NCI-H2029 (cell line): ENCODE data around the gene GLTP.
"Not testable (repeated sequence)": the region's sequence is repeated elsewhere in the genome, so short reads cannot be mapped to it uniquely, and the experiment has no call there.

Source experiments
- DNase-seq: peaks from one replicate; lab custom pipeline; 2025; lab: John Stamatoyannopoulos, UW

GLTP gene

GRCh38 chr12:109877504-109878246, 2.7 kb downstream of the GLTP start:
- DNase-seq: no peak

- no peak for DNase-seq
These were observed 3.9 kb downstream of the GLTP start for GRCh38 chr12:109876406-109876805.

- DNase-seq: peak; percentile 70
These were observed 4.7 kb downstream of the GLTP start for GRCh38 chr12:109875572-109876131.

- no peak for DNase-seq
These were observed 6.7 kb downstream of the GLTP start for GRCh38 chr12:109873653-109874052.

- DNase-seq: no peak
These were observed 8.6 kb downstream of the GLTP start for GRCh38 chr12:109871668-109872314.

GRCh38 chr12:109870648-109871047, 9.7 kb downstream of the GLTP start:
- DNase-seq: no peak

GRCh38 chr12:109868182-109869051, 11.9 kb downstream of the GLTP start:
- DNase-seq: no peak

GRCh38 chr12:109864916-109865315, 15.4 kb downstream of the GLTP start:
- DNase-seq: peak; percentile 24

GRCh38 chr12:109863847-109864712, 16.3 kb downstream of the GLTP start:
- DNase-seq: peak; percentile 65

GRCh38 chr12:109862491-109862890, 17.9 kb downstream of the GLTP start:
- DNase-seq: not testable (repeated sequence)

GRCh38 chr12:109861689-109862314, 18.5 kb downstream of the GLTP start:
- DNase-seq: no peak

- DNase-seq: no peak
These were observed 19.4 kb downstream of the GLTP start for GRCh38 chr12:109860977-109861376.

GRCh38 chr12:109858764-109859163, 21.6 kb downstream of the GLTP start:
- no peak for DNase-seq

- no peak for DNase-seq
These were observed 22.6 kb downstream of the GLTP start for GRCh38 chr12:109857715-109858114.

GRCh38 chr12:109855377-109855776, 25.0 kb downstream of the GLTP start:
- DNase-seq: no peak

- not testable (repeated sequence) for DNase-seq
These were observed 29.8 kb downstream of the GLTP start for GRCh38 chr12:109850518-109850917.

GRCh38 chr12:109847142-109847735, 33.1 kb downstream of the GLTP start:
- no peak for DNase-seq

GRCh38 chr12:109845824-109846205, 34.5 kb downstream of the GLTP start:
- no peak for DNase-seq

- DNase-seq: peak; percentile 63
These were observed 35.1 kb downstream of the GLTP start for GRCh38 chr12:109844983-109845823.

- no peak for DNase-seq
These were observed 36.2 kb downstream of the GLTP start for GRCh38 chr12:109844091-109844490.
